HG03378 (cell line): ENCODE results near the gene PPP1R2B.

Source experiments
- ATAC-seq: cut with Tn5 transposase; IDR thresholded peaks from one replicate; pipeline ENCODE4 v1.9.1; 2021; ENCODE audit warnings: mild to moderate bottlenecking, moderate library complexity; ENCODE audit not compliant: unreplicated experiment

PPP1R2B gene

DNA sequence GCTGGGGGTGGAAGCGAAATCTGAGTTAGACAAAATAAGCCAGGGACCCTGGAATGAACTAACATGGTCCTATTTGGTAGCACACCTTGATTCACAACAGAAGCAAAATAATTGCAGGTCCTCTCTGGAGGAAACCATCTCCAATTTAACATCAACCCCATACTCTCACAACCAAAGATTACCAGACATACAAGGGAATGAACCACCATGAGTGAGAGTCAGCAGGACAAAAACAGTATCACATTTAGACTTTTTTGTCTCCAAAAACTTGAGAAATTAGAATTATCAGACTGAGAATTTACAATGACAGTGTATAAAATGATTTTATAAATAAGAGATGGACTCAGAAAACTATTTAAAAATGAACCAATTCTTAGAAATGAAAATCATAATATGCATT is 21.1 kb downstream of the PPP1R2B start:
- no peak for ATAC-seq

DNA sequence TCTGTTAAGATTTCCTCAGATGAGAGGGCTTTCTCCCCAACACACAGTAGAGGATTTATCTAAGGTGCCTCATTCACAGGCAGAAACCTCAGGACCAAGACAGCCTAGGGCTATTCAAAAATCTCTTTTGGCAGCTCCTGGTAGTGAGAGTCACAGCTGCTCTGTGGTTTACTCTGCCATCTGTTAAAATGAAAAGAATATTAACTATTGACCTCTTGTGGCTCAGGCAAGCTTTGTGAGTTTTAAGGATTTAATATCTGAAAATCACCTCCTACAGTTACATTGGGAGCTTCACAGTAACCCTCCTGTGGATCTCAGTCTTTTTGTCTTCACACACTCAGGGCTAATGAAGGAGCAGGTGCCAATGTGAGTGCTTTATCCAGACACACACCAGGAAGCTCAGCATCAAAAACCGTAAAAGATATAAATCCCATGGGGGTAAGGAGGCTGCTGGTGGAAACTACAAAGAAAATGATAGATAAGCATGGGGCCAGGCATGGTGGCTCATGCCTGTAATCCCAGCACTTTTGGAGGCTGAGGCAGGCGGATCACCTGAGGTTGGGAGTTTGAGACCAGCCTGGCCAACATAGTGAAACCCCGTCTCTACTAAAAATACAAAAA is 29.7 kb downstream of the PPP1R2B start:
- peak; percentile 96 for ATAC-seq

DNA sequence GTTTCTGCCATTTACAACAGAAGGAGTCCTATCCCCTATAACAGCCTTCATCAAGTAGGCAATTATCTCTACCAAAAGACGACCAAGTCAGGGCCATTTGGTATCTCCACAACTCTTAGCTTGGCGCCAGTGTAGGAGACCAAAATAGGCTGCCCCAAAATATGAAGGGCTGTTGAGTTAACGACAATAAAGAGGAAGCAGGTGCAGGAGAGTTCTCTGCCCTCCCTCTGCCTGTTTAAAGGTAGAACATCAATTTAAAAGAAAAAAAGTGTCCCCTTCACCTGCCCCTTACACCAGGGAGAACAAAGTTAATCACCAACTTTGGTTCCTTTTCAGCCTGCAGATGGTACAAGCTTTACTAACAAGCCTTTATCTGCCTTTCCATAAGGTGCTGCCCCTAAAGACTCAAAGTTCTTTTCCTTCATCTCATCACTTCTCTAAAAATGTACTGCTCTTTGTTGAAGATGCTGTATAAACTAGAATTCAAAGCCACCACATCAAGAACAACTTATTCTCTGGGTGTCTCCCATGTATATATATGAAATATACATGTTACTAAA is 33.3 kb downstream of the PPP1R2B start:
- ATAC-seq = no peak

DNA sequence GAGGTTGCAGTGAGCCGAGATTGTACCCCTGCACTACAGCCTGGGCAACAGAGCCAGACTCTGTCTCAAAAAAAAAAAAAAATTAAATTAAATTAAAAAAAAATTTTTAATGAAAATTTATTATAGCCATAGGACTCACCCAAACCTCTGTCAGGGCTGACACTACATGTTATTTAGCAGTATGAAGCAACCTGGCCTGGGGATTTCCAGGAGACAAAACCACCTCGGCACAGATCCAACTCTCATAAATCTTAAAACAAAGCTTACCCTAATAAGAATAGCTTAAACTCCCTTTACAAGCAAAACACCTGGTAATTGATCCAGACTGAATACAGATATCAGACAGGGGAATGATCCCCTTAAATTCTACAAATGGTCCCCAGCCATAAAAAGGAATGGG is 38.4 kb downstream of the PPP1R2B start:
- peak; percentile 44 for ATAC-seq

DNA sequence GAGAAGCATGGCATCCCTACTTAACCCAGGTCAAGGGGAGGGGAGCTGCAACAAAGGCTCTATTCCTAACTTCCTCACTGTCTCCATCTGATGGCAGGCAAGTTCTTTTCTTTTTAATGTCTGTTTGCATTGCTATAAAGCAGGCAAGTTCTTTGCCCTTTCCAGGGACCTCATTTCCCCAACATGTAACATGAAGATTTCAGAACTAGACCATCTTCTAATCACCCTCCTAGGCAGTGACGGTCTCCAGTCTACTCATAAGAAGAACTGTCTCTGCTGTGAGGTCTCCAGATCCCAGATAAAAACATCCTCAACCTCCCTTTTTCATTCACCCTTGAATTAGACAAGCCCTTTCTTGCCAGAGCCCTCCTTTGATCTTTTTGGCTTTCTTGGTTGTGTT is 42.1 kb downstream of the PPP1R2B start:
- no peak for ATAC-seq

DNA sequence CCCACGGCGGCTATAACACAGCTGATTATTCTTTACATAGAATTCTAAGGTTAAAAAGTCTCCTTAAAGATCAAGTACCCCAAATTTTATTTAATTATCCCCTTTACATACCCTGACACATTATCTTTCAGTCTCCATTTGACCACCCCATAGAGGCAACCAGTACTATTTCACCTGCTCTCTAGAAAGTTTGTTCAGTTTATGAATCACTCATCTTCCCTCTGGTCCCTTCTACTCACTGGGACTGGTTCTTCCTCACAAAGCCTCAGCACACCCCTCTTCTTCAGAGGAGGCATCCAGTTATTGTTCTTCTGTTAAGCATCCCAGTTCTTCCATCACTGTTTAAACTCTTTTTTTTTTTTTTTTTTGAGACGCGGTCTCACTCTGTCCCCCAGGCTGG is 42.8 kb downstream of the PPP1R2B start:
- no peak for ATAC-seq

DNA sequence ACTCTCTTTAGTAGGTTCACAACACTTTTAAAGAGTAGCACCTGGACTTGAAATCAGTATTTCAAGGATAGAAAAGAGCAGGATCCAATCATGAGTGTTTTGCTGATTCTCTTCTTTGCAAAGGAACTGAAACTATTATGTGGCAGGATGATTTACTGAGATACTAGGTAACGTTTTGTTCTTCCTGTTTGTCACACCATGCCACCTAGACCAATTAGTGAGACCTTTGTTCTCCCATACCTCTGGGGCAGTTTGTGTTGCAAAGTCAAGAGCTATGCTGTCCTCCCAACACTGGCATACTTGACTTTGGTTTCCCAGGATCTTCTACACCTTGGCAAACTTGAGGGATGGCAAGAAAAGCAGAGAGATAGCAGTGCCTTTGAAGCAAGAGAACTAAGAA is 43.4 kb downstream of the PPP1R2B start:
- peak; percentile 72 for ATAC-seq

DNA sequence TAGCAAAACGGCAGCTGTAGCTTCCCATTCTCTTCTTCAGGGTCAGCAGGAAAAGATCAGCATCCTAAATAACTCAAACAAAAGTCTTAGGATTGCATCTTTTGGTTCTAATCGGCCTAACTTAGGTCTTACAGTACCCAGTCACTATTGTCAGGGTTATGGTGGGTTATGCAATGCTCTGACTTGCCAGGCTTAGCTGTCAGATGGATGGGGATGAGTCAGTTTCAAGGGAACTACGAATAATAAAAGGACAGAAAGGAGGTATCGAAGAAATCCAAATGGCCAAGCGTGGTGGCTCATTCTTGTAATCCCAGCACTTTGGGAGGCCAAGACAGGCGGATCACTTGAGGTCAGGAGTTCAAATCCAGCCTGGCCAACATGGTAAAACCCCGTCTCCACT is 46.5 kb downstream of the PPP1R2B start:
- no peak for ATAC-seq
